Liver (tissue), 3 donors: ENCODE data around the gene SLC25A53.

Experiments
- CTCF ChIP-seq: fragments of 150-350 bp; IDR thresholded peaks from 2 replicates; pipeline ENCODE4 v1.5.1; 2017; ENCODE audit warnings: improper control_type of control experiment, low read depth, low read length; ENCODE audit not compliant: missing input control
- HNF4A ChIP-seq, 2 donors: conservative IDR thresholded peaks; 2 replicates each; pipeline ENCODE4 v1.6.1; 2016; ENCODE audit warnings: antibody characterized with exemption in 2 of 2, mild to moderate bottlenecking in 2 of 2
- MAX ChIP-seq: IDR thresholded peaks from 2 replicates; pipeline ENCODE4 v1.6.1; 2016; ENCODE audit warnings: antibody characterized with exemption
- REST ChIP-seq: IDR thresholded peaks from 2 replicates; pipeline ENCODE4 v1.6.1; 2016; ENCODE audit warnings: antibody characterized with exemption, mild to moderate bottlenecking
- RXRA ChIP-seq, 2 donors: IDR thresholded peaks; 2 replicates each; pipeline ENCODE4 v1.6.1; 2017 to 2018; ENCODE audit warnings: antibody characterized with exemption in 2 of 2, mild to moderate bottlenecking in 1 of 2
- YY1 ChIP-seq: IDR thresholded peaks from 2 replicates; pipeline ENCODE4 v1.6.1; 2016; ENCODE audit warnings: antibody characterized with exemption, mild to moderate bottlenecking
- donor health status: healthy.
- donor health status: healthy.

- TF ChIP-seq CTCF, result no peak
- no peak for TF ChIP-seq REST
- no peak for TF ChIP-seq HNF4A (conservative IDR thresholded peaks at IDR 0.05)
- no peak for TF ChIP-seq RXRA (IDR thresholded peaks at IDR 0.05)
- TF ChIP-seq YY1, result no peak
- no peak for TF ChIP-seq MAX
Observed at GRCh38 chrX:104130808-104131207, 26.0 kb downstream of the SLC25A53 start.
